GM23338 (cell line): Measurements from ENCODE around the gene OR1I1. TPM values are rescaled to one million over a fixed set of nuclear protein-coding genes. Genes with fewer than 3 reads are reported as not detected.

Source experiments
- ATAC-seq: fragments of 200-7000 bp; cut with Tn5 transposase; 3 replicates; pipeline ENCODE4 v1.9.1; 2020
- DNase-seq: peaks from one replicate; pipeline ENCODE4 v3.0.0-alpha.2; 2015; ENCODE audit warnings: low spot score
- H2AFZ ChIP-seq: fragments of 200-600 bp; sonication (generic); 2 replicates; pipeline ENCODE4 v1.8.0; 2016; ENCODE audit warnings: antibody characterized with exemption, mild to moderate bottlenecking, moderate library complexity
- H3F3A ChIP-seq: fragments of 200-600 bp; sonication (generic); replicated peaks from 2 replicates; pipeline ENCODE4 v1.8.0; 2017; ENCODE audit warnings: antibody characterized with exemption, mixed run types, low read depth
- H3K27ac ChIP-seq: fragments of 200-600 bp; sonication (generic); 2 replicates; pipeline ENCODE4 v1.6.1; 2016; ENCODE audit warnings: low read depth
- H3K27me3 ChIP-seq: fragments of 200-600 bp; sonication (generic); 2 replicates; pipeline ENCODE4 v1.8.0; 2016; ENCODE audit warnings: mild to moderate bottlenecking, mixed run types, moderate library complexity; ENCODE audit not compliant: insufficient read depth
- H3K36me3 ChIP-seq: fragments of 200-600 bp; sonication (generic); 2 replicates; pipeline ENCODE4 v1.8.0; 2016; ENCODE audit warnings: mild to moderate bottlenecking; ENCODE audit not compliant: insufficient read depth
- H3K4me1 ChIP-seq: fragments of 200-600 bp; sonication (generic); 2 replicates; pipeline ENCODE4 v1.8.0; 2016; ENCODE audit warnings: mild to moderate bottlenecking, moderate library complexity; ENCODE audit not compliant: insufficient read depth
- H3K4me2 ChIP-seq: fragments of 200-600 bp; sonication (generic); 2 replicates; pipeline ENCODE4 v1.7.1; 2017; ENCODE audit warnings: mixed run types
- H3K4me3 ChIP-seq: fragments of 200-600 bp; sonication (generic); 2 replicates; pipeline ENCODE4 v1.6.1; 2016; ENCODE audit warnings: mixed run types
- H3K79me2 ChIP-seq: fragments of 200-600 bp; sonication (generic); replicated peaks from 2 replicates; pipeline ENCODE4 v1.8.0; 2017; ENCODE audit warnings: mild to moderate bottlenecking; ENCODE audit not compliant: insufficient read depth
- H3K9me2 ChIP-seq: fragments of 200-600 bp; sonication (generic); 2 replicates; pipeline ENCODE4 v1.8.0; 2017; ENCODE audit not compliant: insufficient read depth
- H4K20me1 ChIP-seq: fragments of 200-600 bp; sonication (generic); replicated peaks from 2 replicates; pipeline ENCODE4 v1.8.0; 2017; ENCODE audit warnings: mild to moderate bottlenecking; ENCODE audit not compliant: insufficient read depth
- H3K27ac Mint-ChIP-seq: 2 replicates; pipeline ENCODE4 v1.8.0; 2020; ENCODE audit warnings: inconsistent platforms, mild to moderate bottlenecking, moderate library complexity, mixed read lengths
- H3K27me3 Mint-ChIP-seq: 3 replicates; pipeline ENCODE4 v1.8.0; 2022; ENCODE audit warnings: low read depth, mild to moderate bottlenecking, moderate library complexity, mixed read lengths, inconsistent platforms; ENCODE audit not compliant: insufficient read depth, poor library complexity
- H3K36me3 Mint-ChIP-seq: 3 replicates; pipeline ENCODE4 v1.8.0; 2021; ENCODE audit warnings: low read depth, mild to moderate bottlenecking, inconsistent platforms, moderate library complexity, mixed read lengths
- H3K4me1 Mint-ChIP-seq: 3 replicates; pipeline ENCODE4 v1.8.0; 2020; ENCODE audit warnings: mild to moderate bottlenecking, inconsistent platforms, mixed read lengths
- H3K4me3 Mint-ChIP-seq: 3 replicates; pipeline ENCODE4 v1.8.0; 2021; ENCODE audit warnings: moderate library complexity, mild to moderate bottlenecking, inconsistent platforms, mixed read lengths
- H3K9me3 Mint-ChIP-seq: 3 replicates; pipeline ENCODE4 v1.8.0; 2020; ENCODE audit warnings: moderate library complexity, mild to moderate bottlenecking, inconsistent platforms, mixed read lengths
- CREB1 ChIP-seq: fragments of 250-450 bp; sonication (Bioruptor Pico); IDR thresholded peaks from 2 replicates; pipeline ENCODE4 v1.5.0; 2020; ENCODE audit warnings: low read depth, mild to moderate bottlenecking, moderate library complexity
- CTCF ChIP-seq, 2 experiments: fragments of 200-600 bp in 1 of 2; sonication (generic) in 1 of 2; conservative IDR thresholded peaks; 2 replicates each; pipeline versions ENCODE4 v1.5.1 to v1.6.1; 2016 to 2017; ENCODE audit warnings: antibody characterized with exemption in 2 of 2, low read depth in 2 of 2, mild to moderate bottlenecking in 2 of 2, moderate library complexity in 1 of 2
- EZH2 ChIP-seq: fragments of 200-600 bp; sonication (generic); IDR thresholded peaks from one replicate; pipeline ENCODE4 v1.8.0; 2017; ENCODE audit warnings: antibody characterized with exemption, mild to moderate bottlenecking, low read depth; ENCODE audit not compliant: unreplicated experiment
- EZH2phosphoT487 ChIP-seq: fragments of 200-600 bp; sonication (generic); IDR thresholded peaks from one replicate; pipeline ENCODE4 v1.8.1; 2018; ENCODE audit warnings: antibody characterized with exemption; ENCODE audit not compliant: unreplicated experiment
- JUNB ChIP-seq: IDR thresholded peaks from one replicate; pipeline ENCODE4 v1.6.1; 2016; ENCODE audit warnings: antibody characterized with exemption; ENCODE audit not compliant: unreplicated experiment
- NANOG ChIP-seq: IDR thresholded peaks from 2 replicates; pipeline ENCODE4 v1.6.1; 2016; ENCODE audit warnings: antibody characterized with exemption, borderline replicate concordance
- POLR2AphosphoS5 ChIP-seq: IDR thresholded peaks from 2 replicates; pipeline ENCODE4 v1.6.1; 2016; ENCODE audit warnings: antibody characterized with exemption, low read depth
- STAT1 ChIP-seq: IDR thresholded peaks from one replicate; pipeline ENCODE4 v1.6.1; 2016; ENCODE audit warnings: antibody characterized with exemption; ENCODE audit not compliant: unreplicated experiment
- ZNF114 ChIP-seq: fragments of 250-450 bp; sonication (Bioruptor Pico); IDR thresholded peaks from 2 replicates; pipeline ENCODE4 v1.5.0; 2020; ENCODE audit warnings: mild to moderate bottlenecking, moderate library complexity
- ZNF331 ChIP-seq: fragments of 250-450 bp; sonication (Bioruptor Pico); IDR thresholded peaks from 2 replicates; pipeline ENCODE4 v1.5.0; 2020; ENCODE audit warnings: low read depth, mild to moderate bottlenecking, moderate library complexity
- ZNF462 ChIP-seq: fragments of 250-450 bp; sonication (Bioruptor Pico); IDR thresholded peaks from 2 replicates; pipeline ENCODE4 v1.5.0; 2020; ENCODE audit warnings: mild to moderate bottlenecking, moderate library complexity
- polyA plus RNA-seq: library from polyadenylated mRNA; unstranded; fragments of >200 nt; fragmentation: Nextera tagmentation; extraction: Ambion mirVana; gene quantifications from 2 replicates; pipeline ENCODE4 v1.2.1, GENCODE V29; 2016
- total RNA-seq: library from RNA; depleted of rRNA; stranded (reverse); fragments of >200 nt; shearing (Covaris generic); gene quantifications from 2 replicates; pipeline ENCODE4 v1.2.3, GENCODE V29; 2014
- TF ChIP-seq, protein P1 (sequence below): IDR thresholded peaks from one replicate; pipeline ENCODE4 v1.6.1; 2018; ENCODE audit warnings: antibody characterized with exemption; ENCODE audit not compliant: unreplicated experiment
- TF ChIP-seq, protein P2 (sequence below): IDR thresholded peaks from 2 replicates; pipeline ENCODE4 v1.6.1; 2016; ENCODE audit warnings: antibody characterized with exemption

OR1I1 gene
- total and polyA plus RNA-seq, 2 experiments from 2014 or later: not detected

- Histone ChIP-seq H3K79me2 (no peaks in the 10 kb centered on the region), H3K4me1 (no peaks in the 10 kb centered on the region), H3F3A (0 out of 2 replicates have a peak, but pooled peaks cover 5% of the 10 kb centered on the region), H3K27ac (no peak overlapping the region), H3K4me2 (no peak overlapping the region), H3K27me3 (no peaks in the 10 kb centered on the region), H3K36me3 (no peaks in the 10 kb centered on the region), H3K9me2 (no peaks in the 10 kb centered on the region), H3K4me3 (no peak overlapping the region), H2AFZ (peak overlapping the region; percentile 32; the same call in 1 of the 2 replicates), H4K20me1 (no peaks in the 10 kb centered on the region)
- no peak for DNase-seq
- Mint-ChIP-seq H3K36me3 (no peaks in the 10 kb centered on the region), H3K9me3 (no peaks in the 10 kb centered on the region), H3K27me3 (peaks cover 13% of the 10 kb centered on the region), H3K4me3 (no peak overlapping the region), H3K27ac (no peak overlapping the region), H3K4me1 (no peaks in the 10 kb centered on the region)
- no peak for TF ChIP-seq EZH2phosphoT487
- TF ChIP-seq, protein P1, sequence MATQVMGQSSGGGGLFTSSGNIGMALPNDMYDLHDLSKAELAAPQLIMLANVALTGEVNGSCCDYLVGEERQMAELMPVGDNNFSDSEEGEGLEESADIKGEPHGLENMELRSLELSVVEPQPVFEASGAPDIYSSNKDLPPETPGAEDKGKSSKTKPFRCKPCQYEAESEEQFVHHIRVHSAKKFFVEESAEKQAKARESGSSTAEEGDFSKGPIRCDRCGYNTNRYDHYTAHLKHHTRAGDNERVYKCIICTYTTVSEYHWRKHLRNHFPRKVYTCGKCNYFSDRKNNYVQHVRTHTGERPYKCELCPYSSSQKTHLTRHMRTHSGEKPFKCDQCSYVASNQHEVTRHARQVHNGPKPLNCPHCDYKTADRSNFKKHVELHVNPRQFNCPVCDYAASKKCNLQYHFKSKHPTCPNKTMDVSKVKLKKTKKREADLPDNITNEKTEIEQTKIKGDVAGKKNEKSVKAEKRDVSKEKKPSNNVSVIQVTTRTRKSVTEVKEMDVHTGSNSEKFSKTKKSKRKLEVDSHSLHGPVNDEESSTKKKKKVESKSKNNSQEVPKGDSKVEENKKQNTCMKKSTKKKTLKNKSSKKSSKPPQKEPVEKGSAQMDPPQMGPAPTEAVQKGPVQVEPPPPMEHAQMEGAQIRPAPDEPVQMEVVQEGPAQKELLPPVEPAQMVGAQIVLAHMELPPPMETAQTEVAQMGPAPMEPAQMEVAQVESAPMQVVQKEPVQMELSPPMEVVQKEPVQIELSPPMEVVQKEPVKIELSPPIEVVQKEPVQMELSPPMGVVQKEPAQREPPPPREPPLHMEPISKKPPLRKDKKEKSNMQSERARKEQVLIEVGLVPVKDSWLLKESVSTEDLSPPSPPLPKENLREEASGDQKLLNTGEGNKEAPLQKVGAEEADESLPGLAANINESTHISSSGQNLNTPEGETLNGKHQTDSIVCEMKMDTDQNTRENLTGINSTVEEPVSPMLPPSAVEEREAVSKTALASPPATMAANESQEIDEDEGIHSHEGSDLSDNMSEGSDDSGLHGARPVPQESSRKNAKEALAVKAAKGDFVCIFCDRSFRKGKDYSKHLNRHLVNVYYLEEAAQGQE: no peak
- no peak for TF ChIP-seq STAT1
- no peak for TF ChIP-seq NANOG
- TF ChIP-seq CTCF (conservative IDR thresholded peaks at IDR 0.05; ENCODE audit: low read depth in 2 of 2): no peak
- no peak for TF ChIP-seq EZH2
- TF ChIP-seq POLR2AphosphoS5: no peak
- no peak for TF ChIP-seq CREB1 (CRISPR knock-in tag)
- TF ChIP-seq ZNF331: no peak
- TF ChIP-seq, protein P2, sequence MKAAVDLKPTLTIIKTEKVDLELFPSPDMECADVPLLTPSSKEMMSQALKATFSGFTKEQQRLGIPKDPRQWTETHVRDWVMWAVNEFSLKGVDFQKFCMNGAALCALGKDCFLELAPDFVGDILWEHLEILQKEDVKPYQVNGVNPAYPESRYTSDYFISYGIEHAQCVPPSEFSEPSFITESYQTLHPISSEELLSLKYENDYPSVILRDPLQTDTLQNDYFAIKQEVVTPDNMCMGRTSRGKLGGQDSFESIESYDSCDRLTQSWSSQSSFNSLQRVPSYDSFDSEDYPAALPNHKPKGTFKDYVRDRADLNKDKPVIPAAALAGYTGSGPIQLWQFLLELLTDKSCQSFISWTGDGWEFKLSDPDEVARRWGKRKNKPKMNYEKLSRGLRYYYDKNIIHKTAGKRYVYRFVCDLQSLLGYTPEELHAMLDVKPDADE: no peak
- no peak for TF ChIP-seq ZNF114
- no peak for TF ChIP-seq ZNF462 (CRISPR knock-in tag)
- no peak for TF ChIP-seq JUNB
- no peak for ATAC-seq
These were observed 48.0 kb downstream of the OR1I1 start for GRCh38 chr19:15129856-15130585.
